Myometrial cell (primary cell): Measurements from ENCODE around the gene CTPS1. TPM values are rescaled to one million over a fixed set of nuclear protein-coding genes. Genes with fewer than 3 reads are reported as not detected.

ENCODE experiments used
- total RNA-seq: library from RNA; depleted of rRNA; stranded (reverse); fragments of >200 nt; gene quantifications from 2 replicates; pipeline ENCODE4 v1.2.3, GENCODE V29; 2015

Gene CTPS1, protein sequence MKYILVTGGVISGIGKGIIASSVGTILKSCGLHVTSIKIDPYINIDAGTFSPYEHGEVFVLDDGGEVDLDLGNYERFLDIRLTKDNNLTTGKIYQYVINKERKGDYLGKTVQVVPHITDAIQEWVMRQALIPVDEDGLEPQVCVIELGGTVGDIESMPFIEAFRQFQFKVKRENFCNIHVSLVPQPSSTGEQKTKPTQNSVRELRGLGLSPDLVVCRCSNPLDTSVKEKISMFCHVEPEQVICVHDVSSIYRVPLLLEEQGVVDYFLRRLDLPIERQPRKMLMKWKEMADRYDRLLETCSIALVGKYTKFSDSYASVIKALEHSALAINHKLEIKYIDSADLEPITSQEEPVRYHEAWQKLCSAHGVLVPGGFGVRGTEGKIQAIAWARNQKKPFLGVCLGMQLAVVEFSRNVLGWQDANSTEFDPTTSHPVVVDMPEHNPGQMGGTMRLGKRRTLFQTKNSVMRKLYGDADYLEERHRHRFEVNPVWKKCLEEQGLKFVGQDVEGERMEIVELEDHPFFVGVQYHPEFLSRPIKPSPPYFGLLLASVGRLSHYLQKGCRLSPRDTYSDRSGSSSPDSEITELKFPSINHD
- 20.0 and 25.1 TPM in 2 replicates for total RNA-seq

DNA sequence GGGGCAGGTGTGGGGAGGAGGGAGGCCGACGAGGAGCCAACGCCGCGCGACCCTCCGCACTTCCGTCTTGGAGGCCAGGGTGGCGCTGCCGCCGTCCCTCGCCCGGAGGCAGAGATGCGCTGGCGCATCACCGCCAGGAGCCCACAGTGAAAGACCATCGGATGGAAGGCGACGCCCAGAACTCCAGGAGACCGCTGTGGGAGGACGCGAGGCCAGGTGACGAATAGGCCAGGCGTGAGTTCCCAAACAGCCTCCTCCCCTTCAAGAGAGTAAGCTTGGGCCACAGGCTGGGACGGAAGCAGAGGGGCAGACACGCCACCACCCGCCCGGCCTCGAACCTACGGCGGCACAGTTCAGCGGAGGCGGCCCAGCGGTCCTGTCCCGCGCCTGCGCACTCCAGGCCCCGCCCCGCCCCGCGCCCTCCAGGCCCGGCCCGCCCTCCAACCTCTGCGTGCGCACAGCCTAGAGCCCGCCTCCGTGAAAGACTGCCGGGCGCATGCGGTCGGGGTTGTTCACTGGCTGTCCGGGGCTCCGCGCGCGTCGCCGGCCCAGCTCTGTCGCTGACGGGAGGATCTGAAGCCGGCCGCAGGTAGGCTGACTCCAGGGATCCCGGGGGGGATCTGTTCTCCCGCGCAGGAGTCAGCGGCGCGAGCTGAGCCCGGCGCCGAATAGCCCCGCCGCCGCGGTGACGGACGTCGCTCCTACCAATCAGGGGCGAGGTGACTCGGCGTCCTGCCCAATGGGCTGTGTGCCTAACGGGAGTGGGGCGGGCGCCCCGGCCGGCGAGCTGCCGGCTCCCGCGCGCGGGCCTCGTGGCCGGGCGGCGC is at the start of gene CTPS1:
Gene CTPS1, plus strand, starts transcription at position 456 of the 827 bp plus-strand sequence. CDS start 3,595 bp downstream, outside the sequence.

DNA sequence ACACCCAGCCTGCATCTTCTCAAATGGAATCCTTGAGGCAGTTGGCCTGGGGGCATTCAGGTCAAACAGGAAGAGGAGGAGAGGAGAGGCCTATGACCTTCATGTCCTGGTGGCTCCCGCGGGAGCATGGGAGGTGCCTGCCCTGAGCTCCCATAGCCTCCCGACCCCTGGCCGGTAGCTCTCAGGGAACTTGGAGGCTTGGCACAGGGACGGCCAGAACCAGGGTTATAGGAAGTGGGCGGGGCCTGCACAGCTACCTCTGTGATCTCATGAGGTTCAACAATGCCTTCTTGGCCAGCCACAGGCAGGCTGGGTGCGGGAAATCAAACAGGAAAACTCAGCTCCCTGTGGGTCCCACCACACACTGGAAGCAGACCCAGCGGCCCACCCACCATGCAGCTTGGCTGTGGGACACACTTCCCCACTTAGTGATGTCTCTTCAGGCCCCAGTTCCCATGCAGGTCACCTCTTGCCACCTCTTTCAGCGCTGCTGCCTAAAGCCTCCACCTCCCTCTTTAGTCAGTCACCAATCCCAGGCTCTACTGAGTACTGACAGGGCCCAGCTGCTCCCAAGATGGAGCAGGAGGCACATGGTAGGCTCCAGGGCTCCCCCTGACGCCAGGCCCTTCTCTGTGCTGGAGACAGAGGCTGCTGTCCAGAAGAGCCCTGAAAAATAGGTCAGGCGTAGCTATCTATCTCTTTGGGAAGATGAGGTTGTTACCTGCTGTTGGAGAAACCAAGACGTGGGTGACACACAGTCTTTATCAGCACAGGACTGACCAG is 42.2 kb downstream of the CTPS1 start, which contains the start of gene SLFNL1:
Gene SLFNL1, minus strand, starts transcription at position 200 of the 783 bp plus-strand sequence. CDS start 1,065 bp downstream, outside the sequence.

Other genes starting within 250 kb of the CTPS1 start
- gene KCNQ4, start 195.9 kb upstream of the CTPS1 start, total RNA-seq, result under 0.01 TPM in 1 of 2 replicates, not detected in the other
- 8.7 and 10.4 TPM in 2 replicates for gene CITED4, start 117.3 kb upstream of the CTPS1 start, total RNA-seq
- under 0.01 TPM in 1 of 2 replicates, not detected in the other for gene SLFNL1, start 42.0 kb downstream of the CTPS1 start, total RNA-seq